Activated CD4-positive, alpha-beta T cell treated with anti-CD3 and anti-CD28 coated beads, Interleukin-10, Interleukin-2, amounts not matched to agents 100 ng/mL and 50 ng/mL, durations not matched to agents 16 hours and 8 hours (primary cell): Measurements from ENCODE around the gene HIBCH.
A peak's percentile ranks its signal among the peaks of the same experiment; 100 is the strongest.
"Not testable (repeated sequence)": the region's sequence is repeated elsewhere in the genome, so short reads cannot be mapped to it uniquely, and the experiment has no call there.

Experiments used
- DNase-seq: peaks from one replicate; pipeline ENCODE4 v3.0.0-alpha.2; 2020

Gene HIBCH

DNA sequence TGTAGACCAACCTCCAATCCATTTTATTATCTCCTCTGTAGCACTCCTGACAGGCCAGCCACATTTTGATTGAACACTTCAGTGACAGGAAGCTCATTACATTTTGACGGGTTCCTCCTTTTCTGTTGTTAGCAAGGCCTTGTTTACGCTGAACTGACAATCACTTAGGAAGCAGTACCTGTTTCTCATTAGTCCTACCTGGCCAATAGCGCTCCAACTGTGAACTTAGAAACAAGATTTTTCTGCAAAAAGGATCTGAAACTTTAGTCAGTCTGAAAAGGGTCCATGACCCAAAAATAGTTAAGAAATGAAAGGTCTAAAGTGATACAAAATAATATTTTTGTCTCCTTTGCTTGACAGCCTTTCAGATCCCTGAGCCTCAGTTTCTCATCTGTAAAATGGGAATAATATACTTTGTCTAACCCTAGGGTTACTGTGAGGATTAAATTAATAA is 137.5 kb downstream of the HIBCH start:
- no peak for DNase-seq

DNA sequence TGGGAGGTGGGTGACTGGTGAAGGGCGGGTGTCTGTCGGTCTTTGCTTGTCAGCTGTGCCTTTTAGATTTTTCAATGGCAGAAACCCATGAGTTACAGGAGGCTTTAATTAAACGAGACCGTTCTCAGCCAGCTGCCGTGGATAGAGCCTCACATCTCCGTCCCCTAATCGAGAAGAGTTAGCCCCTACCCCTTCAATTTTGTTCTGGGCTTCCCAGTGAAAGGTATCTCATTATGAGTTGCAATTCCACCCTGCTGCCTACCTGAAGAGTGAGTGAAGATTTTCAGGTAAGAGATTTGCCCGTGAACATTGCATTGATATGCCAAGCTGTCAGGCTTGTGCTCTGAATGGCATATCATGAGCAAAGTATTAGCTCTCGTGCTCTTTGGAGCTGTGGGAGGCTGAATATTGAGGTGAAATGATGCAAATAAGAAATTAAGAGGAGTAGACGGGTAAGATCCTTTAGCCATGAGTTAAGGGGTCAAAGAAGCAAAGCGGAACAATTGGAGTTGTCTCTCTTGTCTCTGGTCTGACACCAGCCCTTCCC is 138.4 kb downstream of the HIBCH start:
- no peak for DNase-seq

DNA sequence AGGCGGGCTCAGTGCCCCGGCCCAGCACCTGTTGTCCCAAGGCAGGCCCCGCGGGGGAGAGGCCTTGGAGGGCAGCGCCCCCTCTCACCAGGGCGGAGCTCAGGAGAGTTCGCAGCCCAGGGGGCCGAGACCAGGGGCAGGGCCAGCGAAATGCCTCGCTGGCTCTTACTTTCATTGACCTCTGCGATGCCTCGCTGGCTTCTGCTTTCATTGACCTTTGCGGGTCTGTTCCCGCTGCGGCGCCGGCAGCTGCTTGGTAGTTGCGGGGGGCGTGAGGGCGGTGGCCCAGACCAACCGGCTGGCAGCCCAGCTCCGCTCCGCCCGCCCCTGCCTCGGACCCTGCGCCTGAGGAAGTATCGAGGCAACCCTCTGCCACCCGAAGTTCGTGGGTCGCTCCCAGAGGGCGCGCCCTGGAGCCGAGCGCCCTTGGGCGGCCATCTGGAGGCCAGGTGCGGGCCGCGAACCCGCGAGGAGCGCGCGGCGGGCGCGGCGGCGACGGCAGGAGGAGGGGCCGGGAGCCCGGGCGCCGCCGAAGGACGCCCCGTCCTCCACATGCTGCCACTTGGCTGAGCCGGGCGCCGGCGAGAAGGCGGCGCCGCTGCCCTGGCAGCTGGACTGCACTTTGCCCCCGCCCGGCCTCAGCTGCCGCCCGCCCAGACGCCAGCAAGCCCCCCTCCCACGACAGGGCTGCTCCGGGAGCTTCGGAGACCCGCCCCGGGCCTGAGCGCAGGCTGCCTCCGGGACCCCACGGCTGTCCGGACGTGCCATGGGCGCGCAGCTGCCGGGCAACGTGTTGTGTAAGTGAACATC is 139.1 kb downstream of the HIBCH start:
- DNase-seq = peak; percentile 18

DNA sequence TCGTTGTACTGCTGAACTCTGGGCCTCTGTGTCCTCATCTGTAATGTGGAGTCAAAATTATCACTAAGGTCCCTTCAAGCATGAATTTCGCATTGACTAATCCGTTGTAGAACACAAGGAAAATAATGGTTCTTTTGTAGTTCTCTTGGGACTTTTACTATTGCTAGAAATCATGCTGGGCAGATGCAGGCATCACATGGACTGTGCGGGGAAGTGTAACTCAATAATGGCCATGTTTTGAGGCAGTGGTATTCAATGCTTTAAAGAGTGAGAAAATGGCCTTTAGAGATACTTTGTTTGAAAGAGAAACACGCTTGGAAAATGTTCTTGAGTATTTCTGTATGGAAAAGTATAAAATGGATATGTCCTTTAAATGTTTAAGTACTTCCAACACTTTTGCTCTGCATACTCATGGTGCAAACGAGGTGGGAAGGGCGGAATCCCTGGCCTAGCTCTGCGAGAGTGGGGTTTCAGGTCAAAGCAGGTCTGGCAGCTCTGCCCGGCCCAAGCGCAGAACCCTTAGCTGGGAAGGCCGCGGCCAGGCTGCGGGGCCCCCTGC is 139.8 kb downstream of the HIBCH start:
- no peak for DNase-seq

DNA sequence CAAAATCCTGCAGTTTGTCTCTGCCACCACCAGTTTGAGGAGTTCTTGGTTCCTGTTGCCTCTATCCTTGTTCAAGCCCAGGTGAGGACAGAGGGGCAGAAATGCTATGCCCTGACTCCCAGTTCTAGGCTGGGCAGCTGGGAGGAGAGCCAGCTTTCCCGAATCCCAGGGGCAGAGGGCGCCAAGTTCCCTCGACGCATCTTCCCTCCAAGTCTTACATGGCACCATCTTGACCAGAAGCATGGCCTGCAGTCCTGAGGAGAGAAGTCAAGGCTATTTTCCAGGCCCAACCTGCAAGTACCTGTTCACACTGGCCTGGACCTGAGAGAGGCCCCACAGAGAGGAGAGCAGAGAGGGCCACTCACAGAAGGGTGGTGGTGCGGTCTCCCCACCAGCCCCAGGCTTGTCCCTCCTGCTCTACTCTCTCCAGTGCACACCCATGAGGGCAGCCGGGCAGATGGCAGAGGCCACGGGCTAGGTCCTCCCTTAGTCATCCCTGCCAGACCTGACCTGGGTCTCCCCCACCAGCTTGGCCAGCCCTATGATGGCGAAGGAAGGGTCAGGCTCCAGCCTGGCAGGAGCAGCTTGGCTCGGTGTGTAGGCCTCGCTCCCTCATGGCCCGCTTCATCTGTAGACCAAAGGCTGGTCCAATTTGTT is 141.4 kb downstream of the HIBCH start:
- DNase-seq = no peak

DNA sequence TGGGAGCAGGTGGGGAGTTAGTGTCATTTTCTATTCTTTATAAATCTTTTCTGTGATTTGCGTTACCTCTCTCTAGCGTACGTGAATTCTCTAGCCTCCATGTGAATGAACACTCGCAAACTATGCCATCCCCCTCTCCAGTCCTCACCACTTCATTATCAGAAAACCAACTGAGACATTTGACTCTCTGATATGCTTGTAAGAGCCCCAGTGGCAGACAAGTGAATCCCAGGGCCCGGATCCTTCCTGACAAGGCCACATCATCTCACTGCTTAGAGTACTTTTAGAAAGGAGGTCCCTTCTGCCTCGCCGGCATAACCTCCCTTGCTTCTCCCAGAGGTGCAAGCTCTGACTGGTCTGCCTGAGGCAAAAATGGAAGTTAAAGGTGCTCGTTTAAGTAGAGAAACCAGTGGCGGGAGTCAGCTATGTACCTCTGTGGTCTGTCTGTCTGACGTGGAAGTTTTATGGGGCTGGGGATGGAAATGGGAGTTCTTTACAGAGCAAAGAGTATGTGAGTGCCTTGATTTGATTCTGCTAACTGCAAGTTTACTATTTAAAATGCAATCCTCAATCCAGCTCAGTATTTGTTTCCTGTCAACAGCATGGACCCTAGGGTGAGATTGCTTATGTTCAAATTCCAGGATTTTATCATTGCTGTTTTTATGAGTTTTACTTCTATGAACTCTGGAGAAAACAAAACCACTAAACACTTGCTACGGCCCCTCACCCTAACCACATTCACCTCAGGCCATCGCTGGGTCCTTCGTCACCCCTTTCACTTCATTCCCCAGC is 142.2 kb downstream of the HIBCH start:
- no peak for DNase-seq

DNA sequence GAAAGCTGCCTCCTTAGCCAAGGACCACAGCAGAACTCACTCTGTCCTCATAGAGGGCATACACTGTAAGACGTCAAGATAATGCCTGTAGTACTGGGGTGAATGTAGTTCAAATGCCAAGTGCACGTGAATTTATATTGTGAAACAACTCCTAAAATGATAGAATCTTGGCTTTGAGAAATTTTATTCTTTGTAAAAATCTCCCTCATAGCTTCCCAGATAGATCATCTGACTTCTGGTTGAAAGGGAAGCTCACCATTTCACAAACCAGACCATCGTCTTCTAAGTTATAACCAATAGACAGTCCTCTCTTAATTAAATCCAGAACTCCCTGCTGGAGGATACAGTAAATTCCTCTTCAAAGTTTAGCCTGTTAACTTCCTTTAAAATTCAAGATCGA is 146.2 kb downstream of the HIBCH start:
- no peak for DNase-seq

DNA sequence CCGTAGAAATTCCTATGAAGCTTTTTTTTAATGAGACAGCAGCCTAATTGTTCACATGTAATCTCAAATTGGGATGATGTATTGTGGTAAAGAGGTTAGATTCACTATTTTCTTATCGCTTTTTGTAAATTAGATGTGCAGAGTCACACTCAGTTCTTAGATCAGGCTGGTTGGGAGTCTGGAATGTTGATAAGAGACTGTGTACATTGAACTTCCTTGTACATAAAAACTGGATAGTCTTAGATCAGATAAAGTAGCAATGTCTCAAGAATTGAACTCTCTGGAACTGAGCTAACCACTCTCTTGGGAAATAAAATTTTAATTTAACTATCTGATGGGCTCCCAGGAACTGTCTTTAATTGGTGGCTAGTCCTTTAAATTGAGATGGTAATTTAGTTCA is 149.0 kb downstream of the HIBCH start:
- no peak for DNase-seq

DNA sequence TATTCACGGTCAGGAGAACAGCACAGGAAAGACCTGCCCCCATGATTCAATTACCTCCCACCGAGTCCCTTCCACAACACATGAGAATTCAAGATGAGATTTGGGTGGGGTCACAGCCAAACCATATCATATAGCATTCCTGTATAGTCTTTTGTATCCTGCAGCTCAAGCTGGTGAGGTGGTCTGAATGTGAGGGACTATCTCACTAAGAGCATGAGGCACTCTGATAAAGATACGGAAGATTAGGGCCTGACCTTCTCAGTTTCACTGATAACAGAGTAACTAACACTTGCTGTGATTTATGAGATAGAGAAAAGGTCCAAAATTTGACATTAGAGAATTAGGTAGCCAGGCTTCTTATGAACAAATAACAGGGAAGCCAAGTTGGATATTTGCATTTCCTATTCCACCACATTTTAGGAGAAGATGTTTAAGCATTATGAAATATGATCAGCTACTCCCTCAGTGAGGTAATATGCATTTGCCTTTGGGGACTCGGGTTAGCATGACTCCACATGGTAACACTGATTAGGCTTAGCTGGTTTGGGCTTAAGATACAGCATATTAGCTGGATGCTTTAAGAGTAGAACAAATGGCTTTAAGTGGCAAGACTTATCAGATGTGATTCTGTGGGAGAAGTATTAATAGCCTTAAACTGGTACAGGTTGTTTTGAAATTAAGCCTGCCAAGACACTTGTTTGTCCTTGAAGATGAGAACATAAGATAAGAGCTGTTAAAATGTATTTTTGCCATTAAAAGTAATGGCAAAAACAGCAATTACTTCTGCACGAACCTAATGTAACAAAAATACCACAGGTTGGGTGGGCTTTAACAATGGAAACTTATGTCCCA is 150.2 kb downstream of the HIBCH start:
- DNase-seq = no peak

DNA sequence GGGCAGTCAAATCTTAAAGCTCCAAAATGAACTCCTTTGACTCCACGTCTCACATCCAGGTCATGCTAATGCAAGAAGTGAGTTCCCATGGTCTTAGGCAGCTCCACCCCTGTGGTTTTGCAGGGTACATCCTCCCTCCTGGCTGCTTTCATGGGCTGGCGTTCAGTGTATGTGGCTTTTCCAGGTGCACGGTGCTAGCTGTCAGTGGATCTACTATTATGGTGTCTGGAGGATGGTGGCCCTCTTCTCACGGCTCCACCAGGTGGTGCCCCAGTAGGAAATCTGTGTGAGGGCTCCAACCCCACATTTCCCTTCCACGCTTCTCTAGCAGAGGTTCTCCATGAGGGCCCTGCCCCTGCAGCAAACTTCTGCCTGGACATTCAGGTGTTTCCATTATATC is 151.9 kb downstream of the HIBCH start:
- DNase-seq = no peak

DNA sequence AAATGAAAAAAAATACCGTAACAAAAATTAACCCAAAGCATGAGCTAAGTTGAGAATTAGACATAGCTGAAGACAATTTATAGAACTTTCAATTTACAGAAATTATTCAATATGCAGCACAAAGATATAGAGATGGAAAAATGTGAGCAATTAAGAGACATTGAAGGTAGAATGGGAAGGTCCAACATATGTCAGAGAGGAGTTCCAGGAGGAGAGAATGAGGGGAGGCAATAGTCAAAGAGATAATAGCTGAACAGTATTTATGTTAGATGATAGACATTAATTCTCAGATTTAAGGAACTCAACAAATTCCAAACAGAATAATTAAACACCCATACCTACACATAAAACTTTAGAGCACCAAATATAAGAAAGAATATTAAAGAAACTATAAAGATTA is 154.1 kb downstream of the HIBCH start:
- no peak for DNase-seq

DNA sequence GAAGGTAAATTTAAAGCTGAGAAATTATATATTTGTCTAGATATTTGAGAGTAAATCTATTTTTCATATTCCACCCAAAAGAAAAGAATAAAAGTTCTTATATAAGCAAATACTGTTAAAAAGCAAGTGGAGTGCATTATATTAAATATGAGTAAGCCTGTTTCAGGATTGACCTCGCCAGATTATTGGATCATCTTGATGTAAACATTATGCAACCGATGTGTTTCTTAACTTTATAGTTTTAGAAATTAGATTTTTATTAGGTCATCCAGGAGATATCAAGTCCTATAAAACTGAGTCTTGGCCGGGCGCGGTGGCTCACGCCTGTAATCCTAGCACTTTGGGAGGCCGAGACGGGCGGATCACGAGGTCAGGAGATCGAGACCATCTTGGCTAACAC is 156.8 kb downstream of the HIBCH start:
- DNase-seq = no peak

DNA sequence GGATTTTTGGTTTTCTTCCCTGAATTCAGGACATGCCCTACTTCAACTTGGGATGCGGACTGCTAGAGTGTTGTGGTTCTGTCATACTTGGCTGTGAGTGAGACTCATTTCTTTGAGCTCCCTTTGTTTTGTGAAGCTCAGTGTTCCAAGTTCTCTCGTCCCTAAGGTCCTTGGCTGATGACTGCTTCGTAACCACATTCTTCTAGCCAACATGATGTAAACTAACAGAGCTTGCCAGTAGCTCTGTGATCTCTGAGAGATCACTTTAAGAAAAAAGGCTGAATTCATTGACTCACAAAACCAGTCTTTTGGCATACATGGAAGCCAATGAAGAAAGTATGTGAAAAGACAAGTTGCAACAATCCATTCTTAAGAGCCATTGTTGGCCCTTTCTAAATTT is 160.2 kb downstream of the HIBCH start:
- no peak for DNase-seq

DNA sequence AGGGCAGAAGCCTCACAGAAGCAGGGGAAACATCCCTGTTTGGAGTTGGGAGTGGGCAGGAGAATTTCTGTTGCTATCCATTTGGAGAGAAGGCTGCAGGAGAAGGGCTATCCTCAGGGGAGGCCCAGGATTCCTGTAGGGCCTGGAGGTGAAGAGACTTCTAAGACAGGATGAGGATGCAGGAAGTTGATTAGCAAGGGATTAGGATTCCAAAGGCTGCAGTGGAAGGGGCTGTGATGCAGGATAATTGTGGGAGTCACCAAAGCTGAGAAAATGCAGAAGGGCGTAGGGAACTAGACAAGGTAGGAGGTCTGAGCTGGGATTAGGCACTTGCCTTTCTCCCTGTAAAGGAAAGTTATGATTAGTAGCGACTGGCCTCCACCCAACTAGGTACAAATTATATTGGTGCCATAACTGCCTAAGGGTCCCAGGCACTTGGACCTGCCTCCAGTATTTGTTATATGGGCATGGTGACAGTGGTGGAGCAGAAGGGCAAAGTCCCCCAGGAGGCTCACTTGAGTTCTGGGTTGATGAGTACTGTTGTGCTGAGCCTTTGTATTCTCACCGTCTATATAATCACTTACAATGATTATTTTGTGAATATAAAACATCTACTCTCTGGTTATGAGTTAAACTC is 160.7 kb downstream of the HIBCH start:
- DNase-seq = no peak

DNA sequence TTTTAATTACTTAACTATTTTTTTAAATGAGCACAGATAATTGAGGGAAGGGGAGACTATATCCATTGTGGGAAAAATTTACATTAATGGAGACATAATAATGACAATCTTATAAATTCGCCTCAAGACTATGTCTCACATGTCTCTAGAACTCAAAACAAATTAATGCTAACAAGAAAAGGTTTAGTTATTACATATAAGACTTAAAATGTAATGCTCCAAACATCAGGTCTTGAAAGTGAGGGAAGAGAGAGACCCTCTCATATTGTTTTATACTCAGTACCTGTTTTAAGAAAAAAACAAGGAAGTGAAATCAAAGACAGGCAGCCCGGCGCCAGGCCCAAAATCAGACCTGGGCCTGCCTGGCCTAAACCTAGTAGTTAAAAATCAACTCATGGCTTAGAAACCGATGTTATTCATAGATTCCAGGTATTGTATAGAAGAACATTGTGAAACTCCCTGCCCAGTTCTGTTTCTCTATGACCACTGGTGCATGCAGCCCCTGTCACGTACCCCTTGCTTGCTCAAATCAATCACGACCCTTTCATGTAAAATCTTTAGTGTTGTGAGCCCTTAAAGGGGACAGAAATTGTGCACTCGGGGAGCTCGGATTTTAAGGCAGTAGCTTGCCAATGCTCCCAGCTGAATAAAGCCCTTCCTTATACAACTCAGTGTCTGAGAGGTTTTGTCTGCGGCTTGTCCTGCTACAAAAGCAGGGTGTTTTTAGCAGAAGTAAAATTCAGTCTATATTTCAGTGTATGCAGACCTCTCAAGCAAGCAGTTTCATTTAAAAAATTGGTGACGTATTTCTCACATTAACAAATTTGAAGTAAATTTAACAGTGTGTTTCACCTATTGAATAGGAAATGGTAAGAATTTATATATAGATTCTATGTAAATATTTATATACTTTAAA is 161.8 kb downstream of the HIBCH start:
- not testable (repeated sequence) for DNase-seq

DNA sequence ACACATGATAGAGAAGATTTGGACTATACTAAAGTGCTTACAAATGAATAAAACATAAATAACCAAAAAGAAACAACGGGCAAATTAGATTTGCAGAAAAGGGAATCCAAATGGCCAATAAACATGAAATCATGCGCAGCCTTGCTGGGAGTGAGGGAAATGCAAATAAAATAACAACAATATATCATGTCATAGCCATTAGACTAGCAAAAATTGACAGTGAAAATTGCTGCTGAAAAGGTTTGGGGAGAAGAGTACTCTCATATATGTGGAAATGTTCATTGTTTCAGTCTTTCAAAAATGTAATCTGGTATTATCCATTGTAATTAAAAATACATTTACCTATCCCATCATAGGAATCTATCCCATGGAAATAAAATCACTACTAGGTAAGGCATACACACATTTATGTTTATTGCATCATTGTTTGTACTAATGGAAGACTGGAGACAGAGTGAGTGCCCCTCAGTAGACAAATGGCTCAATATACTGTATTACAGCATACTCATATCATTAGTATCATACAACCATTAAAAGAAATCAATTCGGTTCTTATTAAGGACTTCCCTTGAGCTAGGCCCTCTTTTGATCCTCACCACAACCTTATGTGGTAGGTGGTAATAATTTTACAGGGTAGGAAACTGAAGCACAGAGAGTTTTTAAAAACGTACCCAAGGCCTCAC is 163.0 kb downstream of the HIBCH start:
- no peak for DNase-seq
